CD4-positive, alpha-beta T cell treated with Interleukin-17A for 4 hours (primary cell): Measurements from ENCODE around the gene ABL1.
"Not testable (repeated sequence)": the region's sequence is repeated elsewhere in the genome, so short reads cannot be mapped to it uniquely, and the experiment has no call there.

Experiments used
- DNase-seq: peaks from one replicate; pipeline ENCODE4 v3.0.0-alpha.2; 2020; ENCODE audit warnings: mixed read lengths

ABL1 gene

GRCh38 chr9:130905902-130906734 is 71.1 kb downstream of the ABL1 start:
- no peak for DNase-seq

- no peak for DNase-seq
Observed at GRCh38 chr9:130906735-130907416, 71.8 kb downstream of the ABL1 start.

- DNase-seq, result no peak
Observed at GRCh38 chr9:130908146-130908877, 73.3 kb downstream of the ABL1 start.

GRCh38 chr9:130908878-130909355 is 73.9 kb downstream of the ABL1 start:
- no peak for DNase-seq

- DNase-seq, result not testable (repeated sequence)
Observed at GRCh38 chr9:130910041-130910440, 75.0 kb downstream of the ABL1 start.

- not testable (repeated sequence) for DNase-seq
Observed at GRCh38 chr9:130910670-130911069, 75.6 kb downstream of the ABL1 start.

GRCh38 chr9:130911254-130912049 is 76.4 kb downstream of the ABL1 start:
- no peak for DNase-seq

GRCh38 chr9:130912932-130913598 is 78.0 kb downstream of the ABL1 start:
- no peak for DNase-seq

- no peak for DNase-seq
Observed at GRCh38 chr9:130913599-130914416, 78.8 kb downstream of the ABL1 start.

- DNase-seq, result no peak
Observed at GRCh38 chr9:130914417-130915095, 79.5 kb downstream of the ABL1 start.

GRCh38 chr9:130915096-130915447 is 80.0 kb downstream of the ABL1 start:
- DNase-seq, result no peak

GRCh38 chr9:130917168-130917960 is 82.3 kb downstream of the ABL1 start:
- no peak for DNase-seq

- no peak for DNase-seq
Observed at GRCh38 chr9:130918101-130918825, 83.2 kb downstream of the ABL1 start.

- DNase-seq, result no peak
Observed at GRCh38 chr9:130918826-130919558, 83.9 kb downstream of the ABL1 start.

- no peak for DNase-seq
Observed at GRCh38 chr9:130919559-130920145, 84.6 kb downstream of the ABL1 start.

GRCh38 chr9:130920233-130920632 is 85.2 kb downstream of the ABL1 start:
- DNase-seq, result no peak

- DNase-seq, result no peak
Observed at GRCh38 chr9:130920762-130921299, 85.8 kb downstream of the ABL1 start.
